ENCODE measurements around the gene GPC6.

The GPC6 gene

GRCh38 chr13:94345374-94346195 is 1119.0 kb downstream of the GPC6 start:
- no peak for TF ChIP-seq MYC (IDR thresholded peaks at IDR 0.05; ENCODE audit: low read depth, low read length)
- TF ChIP-seq CTCF (IDR thresholded peaks at IDR 0.05; ENCODE audit: low read depth, low read length): peak; percentile 10
- TF ChIP-seq MAX (IDR thresholded peaks at IDR 0.05; ENCODE audit: low read depth, low read length): peak; percentile 67
- H3K4me3 ChIP-seq (ENCODE audit: low read depth, low read length): no peak overlapping the region
- peak; percentile 8 for DNase-seq (ENCODE audit: low read depth)

GRCh38 chr13:94346261-94347019 is 1119.8 kb downstream of the GPC6 start:
- no peak overlapping the region for H3K4me3 ChIP-seq (ENCODE audit: low read depth, low read length)
- no peak for DNase-seq (ENCODE audit: low read depth)
- no peak for TF ChIP-seq MAX (IDR thresholded peaks at IDR 0.05; ENCODE audit: low read depth, low read length)
- no peak for TF ChIP-seq CTCF (IDR thresholded peaks at IDR 0.05; ENCODE audit: low read depth, low read length)
- TF ChIP-seq MYC (IDR thresholded peaks at IDR 0.05; ENCODE audit: low read depth, low read length): no peak
- no peak for TF ChIP-seq POLR2A (IDR thresholded peaks at IDR 0.05; ENCODE audit: extremely low read depth, insufficient read length)

- TF ChIP-seq POLR2A (IDR thresholded peaks at IDR 0.05; ENCODE audit: extremely low read depth, insufficient read length) (no peak), CTCF (IDR thresholded peaks at IDR 0.05; ENCODE audit: low read depth, low read length) (no peak), MYC (IDR thresholded peaks at IDR 0.05; ENCODE audit: low read depth, low read length) (no peak), MAX (IDR thresholded peaks at IDR 0.05; ENCODE audit: low read depth, low read length) (no peak)
- H3K4me3 ChIP-seq (ENCODE audit: low read depth, low read length): no peak overlapping the region
- DNase-seq (ENCODE audit: low read depth): peak; percentile 25
These were observed 1124.8 kb downstream of the GPC6 start for GRCh38 chr13:94351292-94351990.

- TF ChIP-seq MAX (IDR thresholded peaks at IDR 0.05; ENCODE audit: low read depth, low read length) (no peak), POLR2A (IDR thresholded peaks at IDR 0.05; ENCODE audit: extremely low read depth, insufficient read length) (no peak), CTCF (IDR thresholded peaks at IDR 0.05; ENCODE audit: low read depth, low read length) (no peak), MYC (IDR thresholded peaks at IDR 0.05; ENCODE audit: low read depth, low read length) (no peak)
- no peak for DNase-seq (ENCODE audit: low read depth)
- H3K4me3 ChIP-seq (ENCODE audit: low read depth, low read length): no peak overlapping the region
These were observed 1125.5 kb downstream of the GPC6 start for GRCh38 chr13:94352057-94352456.

GRCh38 chr13:94353167-94353710 is 1126.6 kb downstream of the GPC6 start:
- DNase-seq (ENCODE audit: low read depth): no peak
- no peak overlapping the region for H3K4me3 ChIP-seq (ENCODE audit: low read depth, low read length)
- TF ChIP-seq POLR2A (IDR thresholded peaks at IDR 0.05; ENCODE audit: extremely low read depth, insufficient read length) (no peak), CTCF (IDR thresholded peaks at IDR 0.05; ENCODE audit: low read depth, low read length) (no peak), MAX (IDR thresholded peaks at IDR 0.05; ENCODE audit: low read depth, low read length) (no peak), MYC (IDR thresholded peaks at IDR 0.05; ENCODE audit: low read depth, low read length) (no peak)

Data from NB4 (cell line).